Measurements from ENCODE around the gene MIF. TPM values are rescaled to one million over a fixed set of nuclear protein-coding genes. Genes with fewer than 3 reads are reported as not detected.
"Not testable (repeated sequence)": the region's sequence is repeated elsewhere in the genome, so short reads cannot be mapped to it uniquely, and the experiment has no call there.

The MIF gene
- total RNA-seq, 2 experiments from 2014 or later: 1,478 to 1,739 TPM

GRCh38 chr22:23913661-23914353 lies 19.6 kb downstream of the MIF start:
- H3K27ac Mint-ChIP-seq: peak overlapping the region; percentile 98
- no peaks in the 10 kb centered on the region for H3K9me3 Mint-ChIP-seq (ENCODE audit: low read depth)
- H3K4me3 Mint-ChIP-seq: peak overlapping the region; percentile 85
- H3K4me1 Mint-ChIP-seq: peaks cover 23% of the 10 kb centered on the region
- CTCF ChIA-PET: interaction anchor here (0.6 to 3.0 kb wide), 5 partner anchors 8 to 855 kb away, joined by 3 to 24 read pairs (median 3); partner anchors contain the start of gene MIF
- peak; percentile 99 for ATAC-seq
- intact Hi-C loops (cut with DNase I, micrococcal nuclease): loop anchor here (1.0 to 5.0 kb wide), 7 partner anchors 20 to 641 kb away; partner anchors contain the start of genes MIF (in 2 of the 2), CABIN1 (in 1 of the 2), DERL3 (in 1 of the 2) and GUCD1 (in 1 of the 2)
- POLR2A ChIA-PET: interaction anchor here (0.6 to 1.6 kb wide), 11 partner anchors 11 to 641 kb away, joined by 3 to 24 read pairs (median 3); partner anchors contain the start of genes GUCD1, MIF and SLC2A11
- DNase-seq: peak; percentile 100
- H3K27me3 Mint-ChIP-seq: no peaks in the 10 kb centered on the region
- H3K36me3 Mint-ChIP-seq (ENCODE audit: low read depth): no peaks in the 10 kb centered on the region

- Mint-ChIP-seq H3K4me1 (peaks cover 23% of the 10 kb centered on the region), H3K4me3 (no peak overlapping the region), H3K9me3 (ENCODE audit: low read depth) (no peaks in the 10 kb centered on the region), H3K27ac (no peak overlapping the region), H3K27me3 (no peaks in the 10 kb centered on the region), H3K36me3 (ENCODE audit: low read depth) (peaks cover 2% of the 10 kb centered on the region)
- no peak for DNase-seq
- CTCF ChIA-PET: interaction anchor here (1.2 kb wide), 1 partner anchor 21 kb away, joined by 3 read pairs; the partner anchor contains the start of gene MIF
- intact Hi-C loops (cut with DNase I, micrococcal nuclease): no loop called here
- POLR2A ChIA-PET: no interaction called here
- no peak for ATAC-seq
Observed at GRCh38 chr22:23915290-23915689, 21.1 kb downstream of the MIF start.

- ATAC-seq; H3K27me3 Mint-ChIP-seq; DNase-seq; POLR2A ChIA-PET; intact Hi-C loops (cut with DNase I, micrococcal nuclease); H3K9me3 Mint-ChIP-seq (ENCODE audit: low read depth); H3K4me3 Mint-ChIP-seq; H3K27ac Mint-ChIP-seq; H3K4me1 Mint-ChIP-seq: not testable (repeated sequence)
- CTCF ChIA-PET: interaction anchor here (1.0 to 2.0 kb wide), 4 partner anchors 10 to 28 kb away, joined by 3 to 9 read pairs (median 4); no protein-coding TSS in a partner anchor
- H3K36me3 Mint-ChIP-seq (ENCODE audit: low read depth): peaks cover 16% of the 10 kb centered on the region
Observed at GRCh38 chr22:23920267-23920611, 26.1 kb downstream of the MIF start.

- H3K27me3 Mint-ChIP-seq; DNase-seq; H3K4me3 Mint-ChIP-seq; H3K9me3 Mint-ChIP-seq (ENCODE audit: low read depth); intact Hi-C loops (cut with DNase I, micrococcal nuclease); POLR2A ChIA-PET; H3K27ac Mint-ChIP-seq; ATAC-seq; H3K4me1 Mint-ChIP-seq: not testable (repeated sequence)
- H3K36me3 Mint-ChIP-seq (ENCODE audit: low read depth): peaks cover 28% of the 10 kb centered on the region
- CTCF ChIA-PET: interaction anchor here (0.6 to 1.0 kb wide), 2 partner anchors 8 to 13 kb away, joined by 3 read pairs; no protein-coding TSS in a partner anchor
Observed at GRCh38 chr22:23921586-23922201, 27.5 kb downstream of the MIF start.

- DNase-seq (no peak), ATAC-seq (no peak)
- H3K27me3 Mint-ChIP-seq: no peaks in the 10 kb centered on the region
- H3K9me3 Mint-ChIP-seq (ENCODE audit: low read depth): peaks cover 9% of the 10 kb centered on the region
- ChIA-PET CTCF (no interaction called here), POLR2A (no interaction called here)
- H3K27ac Mint-ChIP-seq: no peak overlapping the region
- H3K4me3 Mint-ChIP-seq: no peak overlapping the region
- H3K4me1 Mint-ChIP-seq: no peaks in the 10 kb centered on the region
- H3K36me3 Mint-ChIP-seq (ENCODE audit: low read depth): peaks cover 34% of the 10 kb centered on the region
- intact Hi-C loops (cut with DNase I, micrococcal nuclease): no loop called here
Observed at GRCh38 chr22:23922921-23923320, 28.7 kb downstream of the MIF start.

- Mint-ChIP-seq H3K27ac (no peak overlapping the region), H3K9me3 (ENCODE audit: low read depth) (peaks cover 9% of the 10 kb centered on the region), H3K4me1 (no peaks in the 10 kb centered on the region), H3K27me3 (no peaks in the 10 kb centered on the region), H3K4me3 (no peak overlapping the region), H3K36me3 (ENCODE audit: low read depth) (peaks cover 37% of the 10 kb centered on the region)
- ChIA-PET CTCF (interaction anchor here (0.7 kb wide), 1 partner anchor 283 kb away, joined by 3 read pairs; no protein-coding TSS in a partner anchor), POLR2A (no interaction called here)
- intact Hi-C loops (cut with DNase I, micrococcal nuclease): no loop called here
- ATAC-seq (no peak), DNase-seq (no peak)
Observed at GRCh38 chr22:23925020-23925606, 30.9 kb downstream of the MIF start.

GRCh38 chr22:23926561-23926960 lies 32.4 kb downstream of the MIF start:
- no peak overlapping the region for H3K27ac Mint-ChIP-seq
- peaks cover 9% of the 10 kb centered on the region for H3K9me3 Mint-ChIP-seq (ENCODE audit: low read depth)
- ChIA-PET POLR2A (no interaction called here), CTCF (no interaction called here)
- peaks cover 40% of the 10 kb centered on the region for H3K36me3 Mint-ChIP-seq (ENCODE audit: low read depth)
- ATAC-seq (no peak), DNase-seq (no peak)
- intact Hi-C loops (cut with DNase I, micrococcal nuclease): no loop called here
- no peaks in the 10 kb centered on the region for H3K4me1 Mint-ChIP-seq
- H3K27me3 Mint-ChIP-seq: no peaks in the 10 kb centered on the region
- H3K4me3 Mint-ChIP-seq: no peak overlapping the region

- ChIA-PET CTCF (interaction anchor here (0.5 to 0.6 kb wide), 2 partner anchors 236 to 568 kb away, joined by 3 read pairs; no protein-coding TSS in a partner anchor), POLR2A (no interaction called here)
- Mint-ChIP-seq H3K9me3 (ENCODE audit: low read depth) (no peaks in the 10 kb centered on the region), H3K4me1 (no peaks in the 10 kb centered on the region), H3K4me3 (no peak overlapping the region), H3K27ac (no peak overlapping the region), H3K27me3 (no peaks in the 10 kb centered on the region), H3K36me3 (ENCODE audit: low read depth) (no peaks in the 10 kb centered on the region)
- intact Hi-C loops (cut with DNase I, micrococcal nuclease): loop anchor here (5.0 kb wide), 1 partner anchor 69 kb away; the partner anchor contains the start of gene GSTT4 (in 2 of the 2)
- no peak for DNase-seq
- no peak for ATAC-seq
Observed at GRCh38 chr22:23938328-23939016, 44.3 kb downstream of the MIF start.

- no peak overlapping the region for H3K4me3 Mint-ChIP-seq
- H3K9me3 Mint-ChIP-seq (ENCODE audit: low read depth): no peaks in the 10 kb centered on the region
- intact Hi-C loops (cut with DNase I, micrococcal nuclease): loop anchor here (5.0 kb wide), 1 partner anchor 68 kb away; the partner anchor contains the start of gene GSTT4 (in 2 of the 2)
- no peaks in the 10 kb centered on the region for H3K36me3 Mint-ChIP-seq (ENCODE audit: low read depth)
- ChIA-PET POLR2A (no interaction called here), CTCF (interaction anchor here (0.5 kb wide), 1 partner anchor 569 kb away, joined by 3 read pairs; no protein-coding TSS in a partner anchor)
- no peak for DNase-seq
- H3K27me3 Mint-ChIP-seq: no peaks in the 10 kb centered on the region
- no peak for ATAC-seq
- H3K27ac Mint-ChIP-seq: no peak overlapping the region
- no peaks in the 10 kb centered on the region for H3K4me1 Mint-ChIP-seq
Observed at GRCh38 chr22:23939017-23939357, 44.8 kb downstream of the MIF start.

GRCh38 chr22:23940166-23940565 lies 46.0 kb downstream of the MIF start:
- CTCF ChIA-PET; H3K27ac Mint-ChIP-seq; H3K36me3 Mint-ChIP-seq (ENCODE audit: low read depth); intact Hi-C loops (cut with DNase I, micrococcal nuclease); H3K4me3 Mint-ChIP-seq; DNase-seq; ATAC-seq; H3K9me3 Mint-ChIP-seq (ENCODE audit: low read depth); H3K4me1 Mint-ChIP-seq; POLR2A ChIA-PET; H3K27me3 Mint-ChIP-seq: not testable (repeated sequence)

Measured in activated CD4-positive, alpha-beta T cell treated with anti-CD3 and anti-CD28 coated beads for 36 hours (primary cell).